ENCODE measurements around the gene PTRH1.

The PTRH1 gene

GRCh38 chr9:127723444-127723843 is 8.0 kb upstream of the PTRH1 start:
- no peak for TF ChIP-seq CTCF (conservative IDR thresholded peaks at IDR 0.05)
- no peak overlapping the region for H3K27ac ChIP-seq

DNA sequence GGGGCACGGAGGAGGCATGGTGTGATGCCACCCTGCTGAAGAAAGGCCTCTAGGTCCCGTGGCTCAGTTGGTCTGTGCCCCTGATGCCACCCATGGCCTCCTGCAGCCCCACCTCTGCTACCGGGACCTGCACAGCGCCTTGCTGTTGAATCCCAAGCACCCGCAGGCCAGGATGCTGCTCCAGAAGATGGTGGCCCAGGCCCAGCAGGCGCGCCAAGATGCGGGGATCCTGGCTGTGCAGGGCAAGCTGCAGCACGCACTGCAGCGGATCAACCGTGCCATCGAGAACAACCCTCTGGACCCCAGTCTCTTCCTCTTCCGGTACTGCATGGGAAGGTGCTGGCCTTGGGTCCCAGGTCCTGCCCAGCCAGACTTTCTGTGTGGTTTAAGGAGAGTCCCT is 7.5 kb upstream of the PTRH1 start:
- no peak for TF ChIP-seq CTCF (conservative IDR thresholded peaks at IDR 0.05)
- H3K27ac ChIP-seq = no peak overlapping the region

GRCh38 chr9:127722055-127722745 is 6.7 kb upstream of the PTRH1 start:
- no peak for TF ChIP-seq CTCF (conservative IDR thresholded peaks at IDR 0.05)
- H3K27ac ChIP-seq = no peak overlapping the region

DNA sequence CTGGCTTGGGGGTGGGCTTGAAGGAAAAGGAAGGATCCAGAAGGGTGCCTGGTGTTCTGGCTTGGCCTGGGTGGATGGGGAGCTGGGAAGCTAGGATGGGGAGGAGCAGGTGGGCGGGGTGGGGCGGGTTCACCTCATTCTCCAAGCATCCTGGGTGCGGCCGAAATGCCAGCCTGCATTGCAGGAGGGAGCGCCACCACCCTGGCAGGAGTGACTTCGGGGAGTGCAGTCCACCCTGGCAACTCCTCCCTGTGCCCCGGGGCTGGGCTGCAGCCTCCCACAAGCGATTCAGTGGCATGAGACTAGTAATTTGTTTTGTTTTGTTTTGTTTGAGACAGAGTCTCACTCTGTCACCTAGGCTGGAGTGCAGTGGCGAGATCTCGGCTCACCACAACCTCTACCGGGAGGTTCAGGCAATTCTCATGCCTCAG is 5.9 kb upstream of the PTRH1 start:
- TF ChIP-seq CTCF (conservative IDR thresholded peaks at IDR 0.05) = no peak
- H3K27ac ChIP-seq = no peak overlapping the region

- H3K27ac ChIP-seq = no peak overlapping the region
- no peak for TF ChIP-seq CTCF (conservative IDR thresholded peaks at IDR 0.05)
Measured at GRCh38 chr9:127720865-127721227, 5.4 kb upstream of the PTRH1 start.

GRCh38 chr9:127720031-127720864 is 4.8 kb upstream of the PTRH1 start:
- no peak for TF ChIP-seq CTCF (conservative IDR thresholded peaks at IDR 0.05)
- H3K27ac ChIP-seq = no peak overlapping the region

- no peak overlapping the region for H3K27ac ChIP-seq
- TF ChIP-seq CTCF (conservative IDR thresholded peaks at IDR 0.05) = no peak
Measured at GRCh38 chr9:127717766-127718165, 2.3 kb upstream of the PTRH1 start.

Data from VCaP (cell line).